Islet of Langerhans (tissue), 1 donor: ENCODE results near the gene ETV4.
"Not testable (repeated sequence)": the region's sequence is repeated elsewhere in the genome, so short reads cannot be mapped to it uniquely, and the experiment has no call there.

ENCODE experiments used
- FAIRE-seq: peaks from one replicate; lab custom pipeline; 2011; peaks lifted over from hg19 to GRCh38; lab: Jason Lieb, UNC

The ETV4 gene

GRCh38 chr17:43509440-43509839 lies 36.7 kb downstream of the ETV4 start:
- not testable (repeated sequence) for FAIRE-seq

- FAIRE-seq, result no peak
Observed at GRCh38 chr17:43490621-43491020, 55.5 kb downstream of the ETV4 start.

DNA sequence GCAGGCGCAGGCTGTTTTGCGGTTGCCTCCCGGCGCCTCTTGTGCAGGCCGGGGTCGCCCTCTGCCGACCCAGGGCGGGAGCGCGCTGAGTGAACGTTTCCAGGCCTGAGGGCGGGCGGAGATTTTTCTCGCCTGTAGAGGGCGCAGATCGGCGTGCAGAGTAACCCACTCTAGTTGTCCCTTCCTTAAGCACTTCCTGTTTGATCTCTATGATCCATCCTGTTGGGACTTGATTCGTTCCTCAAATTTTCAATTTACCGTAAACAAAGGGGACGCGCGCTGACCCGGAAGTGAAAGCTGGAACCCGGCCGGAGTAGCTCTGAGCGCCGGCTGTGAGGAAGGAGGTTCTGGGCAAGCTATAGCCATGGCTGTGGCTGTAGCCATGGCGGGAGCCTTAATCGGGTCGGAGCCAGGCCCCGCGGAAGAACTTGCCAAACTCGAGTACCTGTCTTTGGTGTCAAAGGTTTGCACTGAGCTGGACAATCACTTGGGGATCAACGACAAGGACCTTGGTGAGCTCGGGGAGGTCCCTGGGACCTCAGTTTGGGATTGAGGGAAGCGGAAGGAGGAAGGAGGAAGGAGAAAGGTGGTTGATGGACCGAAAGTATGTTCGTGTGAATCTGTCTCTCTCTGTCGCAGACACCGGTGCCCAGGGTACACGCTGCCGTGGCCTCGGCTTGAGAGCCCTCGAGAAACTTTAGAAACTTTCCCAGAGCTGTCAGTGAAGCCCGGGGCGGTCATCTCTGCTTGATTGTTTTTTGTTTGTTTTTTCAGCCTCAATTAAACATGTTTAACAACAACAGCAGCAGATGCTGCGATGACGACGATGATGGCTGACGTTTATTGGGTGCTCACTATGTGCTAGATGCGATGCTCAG lies 62.2 kb downstream of the ETV4 start, which contains the start of gene DHX8:
Gene DHX8, plus strand, starts transcription at position 302 of the 878 bp plus-strand sequence. Its CDS starts 63 bp downstream, at position 365.
- FAIRE-seq, result peak; percentile 99

DNA sequence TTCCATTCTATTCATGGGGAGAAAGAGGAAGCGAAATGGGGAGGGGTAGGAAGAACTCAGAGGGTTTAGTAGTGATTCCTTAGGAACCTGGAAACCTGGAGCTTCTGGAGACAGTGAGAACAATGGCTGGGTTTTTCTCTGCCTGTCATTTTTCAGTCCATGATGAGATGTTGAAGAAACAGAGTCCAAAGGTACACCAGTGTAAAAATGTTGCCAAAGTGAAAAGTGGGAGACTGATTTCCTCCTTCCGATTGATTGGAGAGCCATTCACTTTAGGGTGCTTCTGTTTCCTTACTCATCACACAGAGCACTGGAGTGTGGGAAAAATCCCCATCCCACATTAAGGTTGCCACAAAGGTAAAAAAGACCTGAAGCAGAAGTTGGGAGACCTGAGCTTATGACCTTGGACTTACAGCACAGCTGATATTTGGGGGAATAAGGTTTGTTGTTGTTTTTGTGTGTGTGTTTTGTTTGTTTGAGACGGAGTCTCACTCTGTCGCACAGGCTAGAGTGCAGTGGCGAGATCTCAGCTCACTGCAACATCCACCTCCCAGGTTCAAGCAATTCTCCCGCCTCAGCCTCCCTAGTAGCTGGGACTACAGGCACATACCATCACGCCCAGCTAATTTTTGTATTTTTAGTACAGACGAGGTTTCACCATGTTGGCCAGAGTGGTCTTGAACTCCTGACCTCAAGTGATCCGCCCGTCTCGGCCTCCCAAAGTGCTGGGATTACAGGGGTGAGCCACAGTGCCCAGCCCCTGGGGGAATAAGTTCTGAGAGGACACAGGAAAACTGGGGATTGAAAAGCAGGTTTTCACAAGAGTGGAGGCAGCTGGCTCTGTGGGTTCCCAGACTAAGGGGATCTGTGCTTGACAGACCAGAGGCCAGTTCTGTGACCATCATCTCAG lies 63.8 kb downstream of the ETV4 start:
- no peak for FAIRE-seq

- FAIRE-seq, result no peak
Observed at GRCh38 chr17:43479948-43480347, 66.2 kb downstream of the ETV4 start.
